ENCODE data around the gene HLA-DQA2. TPM values are rescaled to one million over a fixed set of nuclear protein-coding genes. Genes with fewer than 3 reads are reported as not detected.

HLA-DQA2 gene
- total RNA-seq, 1 donor from 2014 or later, result not detected

- no peak for TF ChIP-seq CTCF (IDR thresholded peaks at IDR 0.05; ENCODE audit: insufficient read depth, low read length, severe bottlenecking)
- H3K4me3 ChIP-seq (ENCODE audit: low read depth, low read length), result no peak overlapping the region
- DNase-seq (ENCODE audit: low read depth) (no peak), FAIRE-seq (no peak)
- no peaks in the 10 kb centered on the region for H3K27me3 ChIP-seq (ENCODE audit: control insufficient read depth, insufficient read depth, low read length)
- H3K36me3 ChIP-seq (ENCODE audit: control insufficient read depth, insufficient read depth, low read length), result no peaks in the 10 kb centered on the region
Observed at GRCh38 chr6:32709625-32710024, 31.6 kb upstream of the HLA-DQA2 start.

DNA sequence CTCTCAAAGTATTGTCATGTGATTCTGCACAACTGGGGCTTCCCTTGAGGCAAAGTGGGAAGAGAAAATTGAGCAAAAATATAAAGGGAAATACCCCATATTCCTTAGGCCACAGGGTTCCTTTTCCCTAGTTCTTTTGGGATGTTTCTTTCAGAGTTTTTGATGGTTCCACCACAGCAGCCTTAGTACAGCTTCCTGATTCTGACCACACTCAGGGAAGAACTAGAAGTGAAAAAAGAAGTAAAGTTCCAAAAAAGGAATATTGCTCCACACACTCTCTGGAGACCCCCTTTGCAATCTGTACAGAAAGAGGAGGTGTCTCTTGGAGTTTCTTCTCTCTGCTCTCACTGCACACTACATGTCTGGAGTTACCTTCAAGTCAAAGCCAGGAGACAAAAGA lies 27.9 kb upstream of the HLA-DQA2 start:
- FAIRE-seq (no peak), DNase-seq (ENCODE audit: low read depth) (no peak)
- Histone ChIP-seq H3K4me3 (ENCODE audit: low read depth, low read length) (no peak overlapping the region), H3K36me3 (ENCODE audit: control insufficient read depth, insufficient read depth, low read length) (no peaks in the 10 kb centered on the region), H3K27me3 (ENCODE audit: control insufficient read depth, insufficient read depth, low read length) (peaks cover 2% of the 10 kb centered on the region)
- no peak for TF ChIP-seq CTCF (IDR thresholded peaks at IDR 0.05; ENCODE audit: insufficient read depth, low read length, severe bottlenecking)

DNA sequence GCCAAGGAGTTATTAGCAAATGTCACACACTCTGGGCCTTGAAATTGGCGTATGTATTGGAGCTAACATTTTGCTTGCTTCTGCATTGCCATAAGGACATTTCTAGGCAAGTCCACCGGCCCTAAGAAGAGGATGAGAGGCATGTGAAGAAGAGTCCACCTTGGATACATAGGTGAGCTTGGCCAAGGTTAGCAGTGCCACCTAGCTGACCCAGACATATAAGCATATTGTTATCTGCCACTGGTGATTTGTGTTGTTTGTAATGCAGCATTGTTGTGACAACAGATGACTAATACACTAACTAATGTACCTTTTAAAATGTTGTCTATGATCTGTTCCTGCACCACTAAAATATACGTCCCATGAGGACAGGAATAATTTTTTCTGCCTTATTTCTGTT lies 24.8 kb upstream of the HLA-DQA2 start:
- FAIRE-seq, result no peak
- no peak overlapping the region for H3K4me3 ChIP-seq (ENCODE audit: low read depth, low read length)
- no peak for DNase-seq (ENCODE audit: low read depth)
- peaks cover 2% of the 10 kb centered on the region for H3K27me3 ChIP-seq (ENCODE audit: control insufficient read depth, insufficient read depth, low read length)
- H3K36me3 ChIP-seq (ENCODE audit: control insufficient read depth, insufficient read depth, low read length), result no peaks in the 10 kb centered on the region
- no peak for TF ChIP-seq CTCF (IDR thresholded peaks at IDR 0.05; ENCODE audit: insufficient read depth, low read length, severe bottlenecking)

GRCh38 chr6:32718879-32719278 lies 22.3 kb upstream of the HLA-DQA2 start:
- FAIRE-seq (no peak), DNase-seq (ENCODE audit: low read depth) (no peak)
- Histone ChIP-seq H3K36me3 (ENCODE audit: control insufficient read depth, insufficient read depth, low read length) (no peaks in the 10 kb centered on the region), H3K4me3 (ENCODE audit: low read depth, low read length) (no peak overlapping the region), H3K27me3 (ENCODE audit: control insufficient read depth, insufficient read depth, low read length) (peaks cover 2% of the 10 kb centered on the region)
- no peak for TF ChIP-seq CTCF (IDR thresholded peaks at IDR 0.05; ENCODE audit: insufficient read depth, low read length, severe bottlenecking)

DNA sequence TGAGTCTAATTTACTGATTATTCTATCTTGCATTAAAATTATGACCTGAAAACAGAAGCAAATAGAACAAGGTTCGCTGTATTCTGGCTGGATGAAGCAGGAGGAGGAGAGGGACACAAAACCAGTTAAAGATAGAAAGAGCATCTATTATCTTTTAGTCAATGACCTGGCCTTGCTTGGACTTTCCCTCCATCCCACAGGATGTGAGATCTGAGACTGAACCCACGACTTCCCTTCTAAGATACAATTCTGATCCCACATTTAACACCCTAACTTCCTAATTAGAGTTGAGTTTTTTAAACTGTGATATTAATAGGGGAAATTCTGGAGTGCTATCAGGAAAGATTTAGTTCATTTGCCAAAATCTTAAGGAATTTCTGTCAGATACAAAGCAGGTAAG lies 3.1 kb upstream of the HLA-DQA2 start:
- DNase-seq (ENCODE audit: low read depth) (no peak), FAIRE-seq (no peak)
- no peaks in the 10 kb centered on the region for H3K27me3 ChIP-seq (ENCODE audit: control insufficient read depth, insufficient read depth, low read length)
- no peak overlapping the region for H3K4me3 ChIP-seq (ENCODE audit: low read depth, low read length)
- no peak for TF ChIP-seq CTCF (IDR thresholded peaks at IDR 0.05; ENCODE audit: insufficient read depth, low read length, severe bottlenecking)
- H3K36me3 ChIP-seq (ENCODE audit: control insufficient read depth, insufficient read depth, low read length), result no peaks in the 10 kb centered on the region

GRCh38 chr6:32742374-32742773 lies 1.2 kb downstream of the HLA-DQA2 start:
- H3K4me3 ChIP-seq (ENCODE audit: low read depth, low read length), result no peak overlapping the region
- H3K36me3 ChIP-seq (ENCODE audit: control insufficient read depth, insufficient read depth, low read length), result no peaks in the 10 kb centered on the region
- FAIRE-seq, result no peak
- no peaks in the 10 kb centered on the region for H3K27me3 ChIP-seq (ENCODE audit: control insufficient read depth, insufficient read depth, low read length)
- no peak for TF ChIP-seq CTCF (IDR thresholded peaks at IDR 0.05; ENCODE audit: insufficient read depth, low read length, severe bottlenecking)
- DNase-seq (ENCODE audit: low read depth), result no peak
